NCI-H226 (cell line): ENCODE measurements around the gene OR4K17.
A peak's percentile ranks its signal among the peaks of the same experiment; 100 is the strongest.
"Not testable (repeated sequence)": the region's sequence is repeated elsewhere in the genome, so short reads cannot be mapped to it uniquely, and the experiment has no call there.

Source experiments
- DNase-seq: peaks from one replicate; pipeline ENCODE4 v3.0.0-alpha.2; 2015

Gene OR4K17

GRCh38 chr14:20110438-20110837, at the start of gene OR4K17:
OR4K17 (plus strand) TSS chr14:20110739; CDS start chr14:20117500, 6,761 bp downstream.
- DNase-seq = no peak

- no peak for DNase-seq
Observed at GRCh38 chr14:20092050-20092449, 18.5 kb upstream of the OR4K17 start.

GRCh38 chr14:20093442-20093841, 17.1 kb upstream of the OR4K17 start:
- no peak for DNase-seq

- not testable (repeated sequence) for DNase-seq
Observed at GRCh38 chr14:20098926-20099770, 11.4 kb upstream of the OR4K17 start.

- DNase-seq = no peak
Observed at GRCh38 chr14:20112321-20112720, 1.8 kb downstream of the OR4K17 start.

GRCh38 chr14:20116748-20117147, 6.2 kb downstream of the OR4K17 start:
- DNase-seq = peak; percentile 4

- no peak for DNase-seq
Observed at GRCh38 chr14:20118795-20119194, 8.3 kb downstream of the OR4K17 start.

- DNase-seq = no peak
Observed at GRCh38 chr14:20138520-20138919, 28.0 kb downstream of the OR4K17 start, which contains the start of gene OR4N5. OR4N5 (plus strand) TSS chr14:20138820; CDS start chr14:20143736, 4,916 bp downstream.

- no peak for DNase-seq
Observed at GRCh38 chr14:20143911-20144310, 33.4 kb downstream of the OR4K17 start.

GRCh38 chr14:20144820-20145219, 34.3 kb downstream of the OR4K17 start:
- no peak for DNase-seq

GRCh38 chr14:20164462-20164861, 53.9 kb downstream of the OR4K17 start:
- no peak for DNase-seq

- no peak for DNase-seq
Observed at GRCh38 chr14:20167091-20167490, 56.6 kb downstream of the OR4K17 start.

- peak; percentile 83 for DNase-seq
Observed at GRCh38 chr14:20169852-20170251, 59.3 kb downstream of the OR4K17 start.
